IPS-NIHi7 (cell line): ENCODE results near the gene KAT2B.
"Not testable (repeated sequence)": the region's sequence is repeated elsewhere in the genome, so short reads cannot be mapped to it uniquely, and the experiment has no call there.

ENCODE experiments used
- DNase-seq: peaks from one replicate; pipeline ENCODE4 v3.0.0; 2012; ENCODE audit warnings: mixed read lengths; ENCODE audit errors: extremely low spot score

Gene KAT2B

DNA sequence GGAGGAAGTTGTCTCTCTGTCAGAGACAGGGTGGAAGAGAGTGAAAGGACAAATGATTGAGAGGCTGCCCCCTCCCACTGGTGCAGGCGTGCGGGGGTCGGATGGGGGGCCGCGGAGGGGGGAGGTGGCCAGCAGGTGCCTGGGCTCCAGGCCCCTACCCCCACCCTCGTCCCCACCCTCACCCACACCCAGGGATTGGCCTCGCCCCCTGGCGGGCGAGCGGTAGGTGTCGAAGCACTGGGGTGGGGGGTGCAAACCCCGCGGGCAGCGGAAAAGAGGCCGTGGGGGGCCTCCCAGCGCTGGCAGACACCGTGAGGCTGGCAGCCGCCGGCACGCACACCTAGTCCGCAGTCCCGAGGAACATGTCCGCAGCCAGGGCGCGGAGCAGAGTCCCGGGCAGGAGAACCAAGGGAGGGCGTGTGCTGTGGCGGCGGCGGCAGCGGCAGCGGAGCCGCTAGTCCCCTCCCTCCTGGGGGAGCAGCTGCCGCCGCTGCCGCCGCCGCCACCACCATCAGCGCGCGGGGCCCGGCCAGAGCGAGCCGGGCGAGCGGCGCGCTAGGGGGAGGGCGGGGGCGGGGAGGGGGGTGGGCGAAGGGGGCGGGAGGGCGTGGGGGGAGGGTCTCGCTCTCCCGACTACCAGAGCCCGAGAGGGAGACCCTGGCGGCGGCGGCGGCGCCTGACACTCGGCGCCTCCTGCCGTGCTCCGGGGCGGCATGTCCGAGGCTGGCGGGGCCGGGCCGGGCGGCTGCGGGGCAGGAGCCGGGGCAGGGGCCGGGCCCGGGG is at the start of gene KAT2B:
Gene KAT2B (plus strand): TSS at position 682 of the 783 bp plus-strand sequence. CDS start 32 bp downstream, at position 714.
- DNase-seq, result peak; percentile 77

DNA sequence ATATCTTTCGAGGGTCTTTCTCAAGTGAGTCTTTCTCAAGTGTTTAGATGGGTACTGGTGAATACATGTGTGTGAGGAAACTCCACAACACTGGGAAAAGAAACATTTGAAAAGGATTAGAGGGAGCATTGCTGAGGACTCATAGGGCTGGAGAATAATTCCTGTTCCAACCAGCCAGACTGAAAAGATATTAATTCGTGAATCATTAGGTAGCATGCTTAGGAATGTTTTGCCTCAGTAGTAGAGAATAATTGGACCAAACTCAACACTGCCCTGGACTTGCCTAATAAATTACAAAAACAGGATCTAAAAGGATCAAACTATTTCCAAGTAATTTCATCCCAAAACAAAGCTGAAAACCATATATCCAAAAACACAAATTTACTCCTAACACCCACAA is 45.5 kb upstream of the KAT2B start:
- no peak for DNase-seq

DNA sequence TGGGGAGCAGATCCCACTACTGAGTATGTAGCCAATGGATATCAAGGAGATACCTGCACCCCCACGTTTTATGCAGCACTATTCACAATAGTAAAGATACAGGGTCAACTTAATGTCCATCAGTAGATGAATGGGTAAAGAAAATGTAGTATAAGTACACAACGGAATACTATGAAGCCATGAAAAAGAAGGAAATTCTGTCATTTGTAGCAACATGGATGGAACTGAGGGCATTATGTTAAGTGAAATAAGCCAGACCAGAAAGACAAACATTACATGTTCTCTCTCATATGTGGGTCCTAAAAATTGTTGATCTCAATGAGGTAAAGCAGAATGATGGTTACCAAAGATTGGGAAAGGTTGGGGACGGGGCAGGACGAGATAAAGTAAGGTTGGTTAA is 42.7 kb upstream of the KAT2B start:
- no peak for DNase-seq

DNA sequence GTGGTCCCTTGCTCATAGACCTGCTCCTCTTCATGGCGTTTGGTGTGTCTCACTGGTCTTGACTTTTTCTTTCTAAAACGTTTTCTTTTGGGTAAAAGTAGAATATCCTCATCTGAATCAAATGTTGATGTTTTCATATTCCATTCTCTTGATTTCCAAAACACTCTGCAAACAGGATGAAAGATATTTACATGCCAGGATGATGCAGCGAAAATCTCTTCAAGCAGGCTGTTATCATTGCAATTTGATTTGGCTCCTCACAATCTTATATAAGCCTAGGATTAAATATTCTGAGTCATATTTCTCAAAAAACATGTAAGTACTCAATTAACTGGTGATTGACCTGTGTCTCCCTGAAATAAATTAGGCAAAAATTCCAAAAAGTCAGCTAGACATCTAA is 38.3 kb upstream of the KAT2B start:
- no peak for DNase-seq

DNA sequence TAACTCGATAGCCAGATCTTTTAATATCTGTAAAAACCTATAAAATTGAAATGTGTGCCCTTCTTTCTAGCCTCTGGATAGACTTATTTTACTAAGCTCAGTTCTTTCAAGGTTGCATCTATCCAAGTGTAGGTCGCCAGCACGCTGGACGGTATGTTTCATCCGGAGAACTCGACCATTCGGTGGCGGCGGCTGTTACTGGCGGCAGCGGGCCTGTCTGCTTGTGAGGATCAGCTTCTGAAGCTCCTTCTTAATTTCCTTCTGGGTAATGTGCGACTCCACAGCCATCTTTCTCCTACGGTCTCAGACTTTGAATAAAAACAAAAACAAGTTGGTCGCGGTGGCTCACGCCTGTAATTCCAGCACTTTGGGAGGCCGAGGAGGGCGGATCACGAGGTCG is 32.3 kb upstream of the KAT2B start:
- no peak for DNase-seq

DNA sequence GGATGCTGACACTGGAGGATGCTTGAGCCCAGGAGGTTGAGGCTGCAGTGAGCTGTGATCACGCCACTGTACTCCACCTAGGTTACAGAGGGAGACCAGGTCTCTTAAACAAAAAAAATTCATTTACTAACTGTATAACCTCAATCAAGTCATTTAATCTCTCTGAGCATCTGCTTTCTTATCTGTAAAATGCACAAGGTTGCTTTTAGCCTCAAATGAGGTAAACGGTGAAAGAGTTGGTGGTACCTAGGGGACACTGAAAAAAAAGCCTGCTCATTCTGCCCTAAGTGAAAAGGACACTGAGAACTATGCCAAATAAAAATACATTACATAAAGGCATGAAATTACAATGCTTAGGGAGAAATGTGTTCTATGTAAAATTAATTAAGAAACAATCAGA is 31.6 kb upstream of the KAT2B start:
- DNase-seq, result no peak

DNA sequence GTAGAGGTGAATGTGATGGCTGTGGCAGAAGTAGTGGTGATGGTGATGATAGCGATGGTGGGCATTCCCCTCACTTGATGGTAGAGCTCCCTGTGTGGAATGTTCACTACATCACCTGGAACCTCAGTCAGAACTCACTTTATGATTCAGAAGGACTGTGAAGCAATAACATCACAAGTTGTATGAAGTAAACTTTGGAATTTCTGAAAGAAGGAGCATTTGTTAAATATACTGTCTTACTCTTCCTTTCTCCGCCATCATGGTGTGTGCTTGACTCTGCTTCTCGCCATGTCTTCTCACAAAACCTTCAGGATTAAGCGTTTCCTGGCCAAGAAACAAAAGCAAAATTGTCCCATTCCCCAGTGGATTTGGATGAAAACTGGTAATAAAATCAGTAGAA is 28.1 kb upstream of the KAT2B start, which contains the start of gene PP2D1:
Gene PP2D1 (minus strand): TSS at position 101 of the 400 bp plus-strand sequence. CDS start 192 bp downstream, outside the sequence.
- DNase-seq, result no peak

DNA sequence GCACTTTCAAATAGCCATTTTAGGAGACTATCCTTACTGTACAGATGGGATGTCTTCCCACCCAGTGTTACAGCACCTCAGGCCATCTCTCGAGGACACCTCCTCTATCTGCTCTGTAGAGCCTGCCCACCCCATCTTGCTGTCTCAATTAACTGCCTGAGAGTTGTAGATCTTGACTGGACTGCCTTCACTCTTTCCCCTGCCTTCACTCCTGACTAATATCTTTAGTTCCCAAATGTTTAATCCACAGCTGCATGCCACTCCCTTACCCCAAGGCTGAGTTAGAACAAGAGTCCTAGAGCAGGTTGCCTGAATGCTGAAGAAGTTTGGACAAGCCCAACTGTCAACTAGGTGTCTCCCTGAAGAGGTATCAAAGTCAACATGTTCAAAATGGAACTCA is 26.9 kb upstream of the KAT2B start:
- DNase-seq, result no peak

DNA sequence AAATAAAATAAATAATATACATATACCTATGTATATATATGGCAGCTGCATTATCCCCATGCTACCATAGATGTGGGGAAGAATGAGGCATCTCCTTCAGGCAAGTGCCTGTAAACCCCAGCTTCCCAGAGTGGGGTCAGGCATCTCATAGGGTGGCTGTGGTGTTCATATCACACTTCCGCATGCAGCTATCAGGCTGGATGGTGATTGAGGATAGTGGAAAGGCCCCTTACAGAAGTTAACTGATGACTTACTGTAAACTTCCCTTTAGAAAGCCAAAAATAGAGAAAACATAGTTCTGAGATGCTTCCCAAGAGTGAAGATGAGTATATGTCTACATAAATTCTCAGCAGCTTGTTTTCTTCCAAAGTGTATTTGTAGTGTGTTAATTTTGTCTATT is 24.7 kb upstream of the KAT2B start:
- no peak for DNase-seq

DNA sequence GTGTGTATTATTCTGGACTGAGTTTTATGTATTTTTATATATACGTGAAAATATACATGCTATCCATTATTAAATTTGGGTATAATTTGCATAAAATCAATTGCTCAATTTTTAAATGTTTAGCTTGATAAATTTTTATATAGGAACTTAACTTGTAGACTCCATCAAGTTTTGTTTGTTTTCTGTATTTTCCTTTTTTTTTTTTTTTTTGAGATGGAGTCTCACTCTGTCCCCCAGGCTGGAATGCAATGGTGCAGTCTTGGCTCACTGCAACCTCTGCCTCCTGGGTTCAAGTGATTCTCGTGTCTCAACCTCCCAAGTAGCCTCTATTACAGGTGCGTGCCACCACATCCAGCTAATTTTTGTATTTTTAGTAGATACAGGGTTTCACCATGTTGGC is 24.2 kb upstream of the KAT2B start:
- DNase-seq, result not testable (repeated sequence)

DNA sequence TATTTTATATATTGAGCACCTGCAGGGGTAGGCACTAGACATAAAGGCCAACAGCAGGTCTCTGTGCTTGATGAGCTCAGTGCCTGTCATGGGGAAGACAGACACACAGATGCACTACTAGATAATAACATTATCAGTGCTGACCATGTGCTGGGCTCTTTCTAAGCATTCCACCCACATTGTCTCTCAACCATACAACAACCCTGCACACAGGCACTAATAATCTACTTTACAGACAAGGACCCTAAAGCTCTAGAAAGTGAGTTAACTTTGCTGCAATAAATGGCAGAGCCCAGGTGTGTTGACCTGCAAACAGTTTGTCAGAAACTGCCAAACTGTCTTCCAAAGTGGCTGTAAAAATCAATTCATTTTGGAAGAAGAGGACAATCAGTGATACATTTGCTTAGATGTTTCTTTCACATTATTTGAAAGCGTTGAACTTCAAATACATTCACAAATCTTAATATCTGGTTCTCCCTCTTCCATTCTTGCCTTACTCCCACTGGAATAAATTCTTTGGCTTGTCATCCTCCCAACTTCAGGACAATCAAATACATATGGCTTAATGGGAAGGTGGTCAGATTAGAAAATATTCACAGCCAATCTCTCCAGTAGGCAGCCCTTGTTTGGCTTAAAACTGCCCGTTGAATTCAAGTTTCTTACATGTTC is 17.2 kb upstream of the KAT2B start:
- DNase-seq, result no peak

DNA sequence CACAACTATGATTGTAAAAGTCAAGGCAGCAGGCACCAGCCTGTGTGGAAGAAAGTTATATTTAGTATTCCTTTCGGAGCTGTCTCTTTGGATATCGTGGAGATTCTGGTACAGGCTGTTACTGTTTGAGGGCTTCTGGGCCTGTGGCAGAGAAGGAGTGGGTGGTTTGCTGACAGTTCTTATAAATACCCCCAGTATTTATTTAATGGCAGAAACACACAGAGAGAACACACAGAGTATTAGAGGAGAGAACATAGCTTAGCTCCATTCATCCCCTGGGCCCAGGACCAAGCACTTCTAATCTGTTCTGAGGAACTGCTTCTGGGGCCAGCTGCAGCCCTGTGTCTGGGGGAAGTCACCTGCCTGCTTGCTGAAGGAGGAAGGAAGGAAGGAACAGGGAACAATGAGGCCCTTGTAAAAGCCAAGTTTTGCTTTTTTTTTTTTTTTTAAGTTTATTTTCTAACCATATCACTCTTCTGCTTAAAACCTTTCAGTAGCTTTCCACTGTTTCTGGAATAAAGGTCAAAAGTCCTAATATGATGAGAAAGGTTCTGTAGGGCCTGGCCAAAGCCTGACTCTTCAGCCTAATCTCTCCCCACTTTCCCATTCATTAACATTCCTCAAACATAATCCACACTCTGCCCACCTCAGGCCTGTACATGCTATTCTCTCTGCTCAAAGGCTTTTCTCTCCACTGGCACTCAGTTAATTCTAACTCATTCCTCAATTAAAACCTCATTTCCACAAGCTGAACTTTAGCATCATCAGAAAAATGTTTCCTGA is 16.4 kb upstream of the KAT2B start:
- DNase-seq, result no peak

DNA sequence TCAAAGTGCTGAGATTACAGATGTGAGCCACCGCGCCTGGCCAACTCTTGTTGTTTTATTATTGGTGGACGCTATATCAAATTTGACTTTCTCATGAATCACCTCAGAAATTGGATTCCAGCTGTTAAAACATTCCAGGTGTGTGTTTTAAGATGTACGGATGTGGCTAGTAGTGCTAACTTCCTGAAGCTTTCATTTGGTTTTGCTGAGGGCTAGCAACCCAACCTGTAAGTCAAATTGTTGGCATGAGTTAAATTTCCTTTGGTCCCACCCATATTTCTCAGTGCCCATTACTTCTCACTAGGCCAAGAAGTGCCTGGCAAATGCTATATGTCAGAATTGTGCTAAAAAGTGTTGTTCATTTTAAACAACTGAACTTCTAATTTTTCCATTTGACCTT is 13.1 kb upstream of the KAT2B start:
- DNase-seq, result no peak

DNA sequence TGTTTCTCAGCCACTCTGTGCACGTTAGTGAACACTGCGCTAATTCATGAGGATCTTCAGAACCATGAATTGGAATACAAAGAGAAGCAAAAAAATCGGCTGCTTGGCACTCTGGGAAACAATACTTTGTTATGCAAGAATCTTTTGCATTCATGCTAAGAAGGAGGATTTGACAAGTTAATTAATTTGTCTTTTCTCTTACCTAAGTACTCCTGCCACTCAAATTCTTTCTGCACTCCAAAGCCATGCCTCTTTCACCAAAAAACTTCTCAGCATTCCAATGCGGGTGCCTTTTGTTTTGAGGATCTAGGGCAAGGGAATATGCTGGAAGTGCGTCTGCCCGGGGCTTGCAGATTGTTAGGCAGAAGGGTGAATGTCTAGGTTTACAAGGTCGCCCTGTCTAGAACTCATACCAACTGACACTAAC is 11.3 kb upstream of the KAT2B start:
- no peak for DNase-seq

DNA sequence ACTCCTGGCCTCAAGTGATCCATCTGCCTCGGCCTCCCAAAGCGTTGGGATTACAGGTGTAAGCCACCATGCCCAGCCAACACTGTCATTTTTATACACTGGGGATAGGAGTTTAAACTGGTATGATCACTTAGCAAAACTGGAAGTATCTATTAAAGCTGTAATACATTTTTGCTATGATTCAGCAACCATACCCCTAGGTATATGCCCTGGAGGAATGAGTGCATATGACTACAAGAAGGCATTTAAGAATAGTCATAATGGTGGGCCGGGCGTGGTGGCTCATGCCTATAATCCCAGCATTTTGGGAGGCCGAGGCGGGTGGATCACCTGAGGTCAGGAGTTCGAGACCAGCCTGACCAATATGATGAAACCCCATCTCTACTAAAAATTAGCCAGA is 8.3 kb upstream of the KAT2B start:
- not testable (repeated sequence) for DNase-seq

DNA sequence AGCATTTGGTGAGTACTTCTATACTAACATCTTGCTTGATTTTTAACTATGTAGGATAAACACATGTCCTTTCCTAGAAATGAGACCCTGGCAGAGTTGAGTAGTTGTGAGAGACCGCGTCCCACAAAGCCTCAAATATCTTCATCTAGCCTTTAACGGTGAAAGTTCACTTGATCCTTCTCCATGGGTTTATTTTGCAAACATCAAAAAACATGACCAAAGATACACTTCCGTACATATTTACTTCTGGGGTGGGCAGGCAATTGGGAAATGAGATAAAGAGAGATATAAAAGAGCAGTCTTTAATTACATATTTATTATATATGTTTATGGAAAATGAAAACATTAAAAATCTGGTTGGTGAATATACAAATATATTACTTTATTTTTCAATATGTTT is 5.2 kb upstream of the KAT2B start:
- no peak for DNase-seq

DNA sequence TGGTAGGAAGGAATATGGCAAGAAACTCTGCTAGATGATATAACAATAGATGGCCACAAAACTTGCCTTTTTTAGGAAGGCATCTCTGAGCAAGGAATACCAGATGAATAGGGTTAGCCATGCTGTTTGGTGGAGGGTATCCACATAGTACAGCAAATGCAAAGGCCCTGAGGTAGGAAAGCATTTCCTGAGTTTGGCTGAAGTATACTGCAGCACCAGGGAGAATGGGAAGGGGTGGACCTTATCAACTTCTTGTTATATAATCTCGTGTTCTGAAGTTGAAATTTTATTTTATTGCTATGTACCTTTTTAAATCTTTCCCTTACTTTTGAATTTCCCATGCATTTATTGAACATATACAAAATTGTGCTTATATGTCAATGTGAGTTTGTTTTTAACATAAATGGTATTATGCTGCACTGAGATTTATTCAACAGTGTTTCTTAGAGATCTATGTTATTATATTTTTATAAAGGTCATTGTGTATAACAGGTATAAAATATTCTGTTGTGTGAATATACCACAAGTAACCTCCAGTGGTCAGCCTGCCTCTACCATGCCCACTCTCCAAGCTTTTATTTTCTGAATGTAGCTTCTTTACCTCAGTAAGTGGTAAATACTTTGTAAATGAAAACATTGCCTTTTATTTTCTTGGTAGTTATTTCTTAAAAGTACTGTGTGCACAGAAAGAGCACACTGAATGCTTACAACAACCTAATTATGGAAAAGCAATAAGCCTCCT is 2.8 kb upstream of the KAT2B start:
- no peak for DNase-seq

DNA sequence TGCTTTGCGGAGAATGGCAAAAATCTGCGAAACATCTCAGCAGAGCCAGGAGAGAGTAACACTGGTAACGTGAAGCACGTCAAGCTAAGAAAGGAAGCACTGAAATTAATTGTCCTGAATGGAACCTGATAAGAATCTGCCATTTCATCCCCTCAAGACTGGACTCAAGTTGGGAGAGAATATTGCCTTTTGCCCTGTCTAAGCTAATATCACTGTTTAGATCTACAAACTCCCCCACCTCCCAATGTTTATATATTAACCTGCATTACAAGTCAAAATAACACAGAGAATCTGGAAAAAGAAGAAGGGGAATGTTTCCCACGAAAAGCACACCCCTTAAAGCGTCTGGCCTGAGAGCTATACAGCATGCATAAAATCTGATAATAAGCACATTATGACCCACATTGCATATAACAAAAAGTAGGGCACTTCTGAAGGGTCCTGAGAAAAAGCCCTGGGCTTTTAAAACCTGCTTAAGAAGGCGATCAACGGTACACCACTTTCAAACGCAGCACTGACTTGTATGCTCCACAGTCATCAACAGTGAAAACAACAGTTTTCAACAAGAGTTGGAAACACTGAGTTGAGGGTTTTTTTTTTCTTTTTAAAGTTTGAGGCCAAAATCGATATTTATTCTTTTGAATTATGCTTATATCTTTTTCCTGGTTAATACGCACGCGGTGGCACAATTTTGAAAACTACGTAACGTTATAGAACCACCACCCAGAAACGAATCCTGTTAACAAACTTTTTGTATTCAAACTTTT is 1.4 kb upstream of the KAT2B start:
- no peak for DNase-seq

DNA sequence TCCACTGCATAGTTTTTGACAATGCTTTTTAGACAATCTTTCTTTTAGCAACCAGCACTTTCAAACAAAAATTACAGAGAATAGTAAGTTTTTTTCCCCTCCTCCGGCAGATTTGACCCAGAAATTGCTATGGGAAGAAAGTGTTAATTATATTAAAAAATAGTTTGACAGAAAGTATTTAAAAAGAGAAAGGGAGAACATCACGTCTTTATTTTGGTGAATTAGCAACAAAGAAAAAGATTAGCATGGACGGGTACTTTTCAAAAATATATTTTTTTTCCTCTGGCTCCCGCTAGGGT is 831 bp upstream of the KAT2B start:
- DNase-seq, result no peak

DNA sequence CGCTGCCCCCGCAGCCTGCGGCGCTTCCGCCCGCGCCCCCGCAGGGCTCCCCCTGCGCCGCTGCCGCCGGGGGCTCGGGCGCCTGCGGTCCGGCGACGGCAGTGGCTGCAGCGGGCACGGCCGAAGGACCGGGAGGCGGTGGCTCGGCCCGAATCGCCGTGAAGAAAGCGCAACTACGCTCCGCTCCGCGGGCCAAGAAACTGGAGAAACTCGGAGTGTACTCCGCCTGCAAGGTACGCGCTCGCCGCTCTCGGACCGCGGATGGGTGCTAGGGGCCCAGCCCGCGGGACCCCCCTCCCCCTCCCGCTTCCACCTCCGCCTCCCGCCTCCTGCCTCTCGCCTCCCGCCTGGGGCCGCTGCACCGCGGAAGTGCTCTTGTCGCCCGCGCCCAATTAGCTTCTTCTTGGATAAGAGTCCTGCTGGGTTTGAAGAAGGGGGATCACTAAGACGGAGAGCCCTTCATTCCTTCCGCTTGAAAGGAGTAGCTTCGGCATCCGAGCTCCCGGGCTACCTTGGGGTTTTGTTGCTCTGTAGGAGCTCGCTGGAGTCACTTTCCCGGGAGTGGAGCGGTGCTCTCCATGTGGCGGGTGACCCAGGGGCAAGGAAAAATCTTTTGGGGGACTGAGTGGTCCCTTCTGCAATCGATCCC is 426 bp downstream of the KAT2B start:
- DNase-seq, result peak; percentile 60
